Gastroesophageal sphincter (tissue), 4 donors: ENCODE data around the gene LILRB3. TPM values are rescaled to one million over a fixed set of nuclear protein-coding genes. Genes with fewer than 3 reads are reported as not detected.
"Not testable (repeated sequence)": the region's sequence is repeated elsewhere in the genome, so short reads cannot be mapped to it uniquely, and the experiment has no call there.

Experiments
- ATAC-seq: fragments of 150-250 bp; one replicate; pipeline ENCODE4 v1.9.1; 2016; ENCODE audit warnings: mild to moderate bottlenecking, moderate library complexity
- H3K27ac ChIP-seq, 4 donors: fragments of 200-600 bp; sonication (generic) in 3 of 4; 1 replicate in 3 of 4; 2 replicates in 1 of 4; pipeline ENCODE4 v1.5.1; 2016 to 2019
- H3K27me3 ChIP-seq: fragments of 200-600 bp; sonication (generic); one replicate; pipeline ENCODE4 v1.5.1; 2019
- H3K36me3 ChIP-seq, 2 donors: fragments of 200-600 bp; sonication (generic); one replicate each; pipeline ENCODE4 v1.5.1; 2019; ENCODE audit warnings: control low read depth in 1 of 2
- H3K4me1 ChIP-seq, 3 donors: fragments of 200-600 bp; sonication (generic); 1 replicate in 2 of 3; 2 replicates in 1 of 3; pipeline ENCODE4 v1.5.1; 2016 to 2019; ENCODE audit warnings: control low read depth in 2 of 3
- H3K4me3 ChIP-seq, 2 donors: fragments of 200-600 bp; sonication (generic); one replicate each; pipeline ENCODE4 v1.5.1; 2019; ENCODE audit warnings: mild to moderate bottlenecking in 1 of 2, moderate library complexity in 1 of 2
- H3K9me3 ChIP-seq, 3 donors: fragments of 200-600 bp; sonication (generic); one replicate each; pipeline ENCODE4 v1.5.1; 2017 to 2019; ENCODE audit warnings: control low read depth in 2 of 3
- CTCF ChIP-seq, 4 experiments: fragments of 200-600 bp in 2 of 4; fragments of 450-650 bp in 2 of 4; sonication (generic) in 1 of 4; IDR thresholded peaks; one replicate each; pipeline ENCODE4 v1.5.1; 2017 to 2019; ENCODE audit warnings: antibody characterized with exemption in 4 of 4, mild to moderate bottlenecking in 2 of 4, moderate library complexity in 2 of 4
- EP300 ChIP-seq: sonication (generic); formaldehyde crosslinking; IDR thresholded peaks from one replicate; pipeline ENCODE4 v1.6.1; 2017; ENCODE audit warnings: antibody characterized with exemption, mild to moderate bottlenecking
- POLR2A ChIP-seq, 2 donors: fragments of 450-650 bp; IDR thresholded peaks; one replicate each; pipeline ENCODE4 v1.6.1; 2017; ENCODE audit warnings: antibody characterized with exemption in 2 of 2, mild to moderate bottlenecking in 2 of 2, moderate library complexity in 1 of 2
- POLR2AphosphoS5 ChIP-seq: sonication (generic); formaldehyde crosslinking; IDR thresholded peaks from one replicate; pipeline ENCODE4 v1.6.1; 2017; ENCODE audit warnings: antibody characterized with exemption
- whole genome bisulfite sequencing, 2 donors: methylation state at CpG; one replicate each; pipeline ENCODE4 v1.1.5; 2018; ENCODE audit warnings: low coverage in 1 of 2; 5-methylcytosine and 5-hydroxymethylcytosine counted together
- total RNA-seq, 4 donors: library from RNA; depleted of rRNA; stranded (reverse); fragments of >200 nt; gene quantifications; one replicate each; pipeline ENCODE4 v1.1.0, GENCODE V29; 2016

LILRB3 gene
- total RNA-seq, 4 donors from 2014 or later: 6.8 to 29.9 (median 21.3) TPM

DNA sequence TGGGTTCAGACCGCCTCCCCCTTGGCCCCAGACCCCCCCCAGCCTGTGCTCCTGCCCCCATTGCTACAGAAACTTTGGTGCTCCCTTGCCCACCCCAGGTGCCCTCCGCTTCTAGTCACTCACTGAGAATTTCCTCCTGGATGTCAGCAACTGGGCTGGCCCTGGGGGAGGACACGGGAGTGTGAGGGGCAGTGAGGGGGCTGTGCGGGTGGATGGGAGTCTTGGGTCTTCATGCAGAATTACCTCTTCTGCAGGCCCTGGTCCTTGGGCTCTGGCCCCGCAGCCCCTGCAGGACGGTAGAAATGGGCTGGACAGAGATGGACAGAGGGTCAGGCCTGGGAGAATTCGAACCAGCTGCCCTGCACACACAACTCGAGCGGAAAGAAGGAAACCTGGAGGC, 29.4 kb upstream of the LILRB3 start:
- H3K27ac ChIP-seq: no peak overlapping the region
- H3K9me3 ChIP-seq: no peaks in the 10 kb centered on the region
- H3K4me1 ChIP-seq: no peaks in the 10 kb centered on the region
- WGBS, 2 donors: 93% methylated on average over 4 of the region's 9 CpGs; no CpG with 5 or more reads in 1 of the 2 donors
- no peak overlapping the region for H3K4me3 ChIP-seq
- no peaks in the 10 kb centered on the region for H3K36me3 ChIP-seq
- peaks cover 84% of the 10 kb centered on the region for H3K27me3 ChIP-seq
- ATAC-seq: no peak
- TF ChIP-seq CTCF (IDR thresholded peaks at IDR 0.05) (no peak), POLR2AphosphoS5 (no peak)

DNA sequence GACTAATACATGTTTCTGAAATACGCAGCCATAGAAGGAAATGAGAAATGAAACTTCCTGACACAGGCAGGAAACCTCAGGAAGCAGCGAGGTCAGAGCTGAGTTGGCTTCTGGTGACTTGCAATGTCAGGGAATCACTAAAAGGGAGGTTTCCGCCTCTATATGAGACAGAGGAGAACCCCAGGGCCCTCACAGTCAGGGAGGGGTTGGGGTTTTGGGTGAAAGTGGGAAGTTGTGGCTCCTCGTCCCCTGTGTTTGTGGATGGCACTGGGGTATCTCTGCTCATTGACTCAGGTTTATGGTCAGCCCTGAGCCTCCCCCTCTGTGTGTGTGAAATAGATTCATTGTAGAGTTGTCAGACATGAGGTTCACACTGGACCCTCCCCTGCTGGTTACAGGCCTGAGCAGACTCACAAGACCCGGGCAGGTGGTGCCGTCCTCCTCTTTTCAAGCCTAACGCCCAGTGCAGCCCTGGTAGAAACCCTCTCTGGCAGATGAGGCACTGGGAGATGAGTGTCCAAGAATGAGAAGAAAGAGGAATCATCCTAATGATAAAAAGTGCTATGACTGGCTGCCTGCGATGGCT, 25.3 kb upstream of the LILRB3 start:
- Histone ChIP-seq H3K4me3 (no peak overlapping the region), H3K27ac (peak overlapping the region in 1 of 4 donors; percentile 47), H3K36me3 (no peaks in the 10 kb centered on the region), H3K4me1 (no peaks in the 10 kb centered on the region), H3K27me3 (peaks cover 55% of the 10 kb centered on the region), H3K9me3 (no peaks in the 10 kb centered on the region)
- 48 to 55% methylated on average over 3 to 4 of the region's 8 CpGs for WGBS, 2 donors
- no peak for TF ChIP-seq EP300
- peak; percentile 12 for TF ChIP-seq POLR2AphosphoS5
- peak; percentile 71 for ATAC-seq

DNA sequence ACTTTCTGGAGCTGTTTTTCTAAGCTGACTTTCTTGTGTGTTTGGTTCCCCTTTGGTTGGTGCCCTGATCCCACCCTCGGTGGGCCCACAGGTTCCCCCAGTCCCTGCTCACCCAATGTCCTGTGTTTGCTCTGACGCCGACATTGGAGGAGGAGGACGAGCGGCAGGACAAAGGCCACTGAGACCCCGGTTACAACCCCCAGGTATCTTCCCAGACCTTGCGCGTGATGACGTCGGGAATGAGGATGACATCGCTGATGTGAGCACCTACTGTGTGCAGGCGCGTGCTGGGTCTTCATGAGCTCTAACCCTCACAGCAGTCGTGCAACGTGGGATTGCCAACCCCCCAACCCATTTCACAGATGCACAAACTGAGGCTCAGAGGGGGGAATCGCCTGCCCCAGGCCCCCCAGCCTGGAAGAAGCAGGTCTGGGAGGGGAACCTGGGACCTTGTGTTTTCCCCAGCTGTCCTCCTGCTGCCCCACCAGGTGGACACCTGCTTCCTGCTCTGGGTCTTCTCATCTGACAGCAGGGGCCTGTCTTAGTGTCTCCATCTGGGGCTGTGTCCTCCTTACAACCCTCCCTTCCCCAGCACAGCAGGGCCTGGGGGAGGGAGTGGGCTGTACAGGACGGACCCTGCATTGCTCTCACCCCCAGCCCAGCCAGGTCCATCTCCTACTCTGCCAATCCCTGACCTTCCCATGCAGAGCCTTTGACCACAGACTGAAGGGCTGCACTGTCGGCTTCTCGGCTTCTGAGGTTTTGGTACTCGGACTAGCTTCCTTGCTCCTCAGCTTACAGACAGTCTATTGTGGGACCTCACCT, 24.5 kb upstream of the LILRB3 start:
- H3K27me3 ChIP-seq: peaks cover 51% of the 10 kb centered on the region
- no peaks in the 10 kb centered on the region for H3K9me3 ChIP-seq
- ATAC-seq: no peak
- no peaks in the 10 kb centered on the region for H3K4me1 ChIP-seq
- H3K4me3 ChIP-seq: no peak overlapping the region
- TF ChIP-seq EP300 (no peak), POLR2AphosphoS5 (no peak), CTCF (IDR thresholded peaks at IDR 0.05) (no peak), POLR2A (IDR thresholded peaks at IDR 0.05) (no peak)
- 20 to 64% methylated on average over 2 to 8 of the region's 20 CpGs for WGBS, 2 donors
- peak overlapping the region in 2 of 4 donors; percentile 47 for H3K27ac ChIP-seq
- H3K36me3 ChIP-seq: no peaks in the 10 kb centered on the region

- Histone ChIP-seq H3K4me1 (no peaks in the 10 kb centered on the region), H3K9me3 (no peaks in the 10 kb centered on the region), H3K36me3 (no peaks in the 10 kb centered on the region), H3K27ac (no peak overlapping the region), H3K27me3 (peaks cover 49% of the 10 kb centered on the region), H3K4me3 (no peak overlapping the region)
- no peak for ATAC-seq
- TF ChIP-seq CTCF (IDR thresholded peaks at IDR 0.05) (no peak), EP300 (no peak), POLR2A (IDR thresholded peaks at IDR 0.05) (no peak), POLR2AphosphoS5 (no peak)
- 63 to 64% methylated on average over 1 to 2 of the region's 3 CpGs for WGBS, 2 donors
Observed at GRCh38 chr19:54245936-54246335, 23.1 kb upstream of the LILRB3 start.

GRCh38 chr19:54243809-54244208, 21.0 kb upstream of the LILRB3 start:
- H3K4me3 ChIP-seq: not testable (repeated sequence)
- WGBS, 2 donors: no CpG with 5 or more reads among the region's 8 CpGs

DNA sequence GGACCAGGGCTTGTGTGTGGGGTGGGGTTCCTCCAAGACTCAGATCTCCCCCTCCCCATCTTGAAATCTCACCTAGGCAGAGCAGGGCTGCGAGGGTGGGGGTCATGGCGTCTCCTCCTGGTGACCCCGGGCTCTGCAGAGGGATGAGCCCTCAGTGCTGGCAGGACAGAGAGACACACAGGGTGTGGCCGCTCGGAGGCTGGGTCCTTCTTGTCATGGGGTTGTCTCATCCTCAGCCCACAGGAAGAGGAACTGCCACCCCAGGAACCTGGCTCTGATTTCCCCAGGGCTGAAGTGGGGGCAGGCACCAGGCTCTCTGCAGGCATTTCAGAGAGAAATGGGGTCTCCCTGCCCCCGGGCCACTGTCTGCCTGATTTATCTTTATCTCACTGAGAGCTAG, 19.8 kb upstream of the LILRB3 start, which contains the start of gene LILRA6:
LILRA6 (minus strand) TSS at position 145 of the 400 bp plus-strand sequence.
- not testable (repeated sequence) for H3K36me3 ChIP-seq, H3K4me3 ChIP-seq, H3K27ac ChIP-seq, ATAC-seq, H3K9me3 ChIP-seq, H3K4me1 ChIP-seq
- no CpG with 5 or more reads among the region's 6 CpGs for WGBS, 2 donors
- H3K27me3 ChIP-seq: peaks cover 35% of the 10 kb centered on the region

More at GRCh38 chr19:54243809-54244208, 21.0 kb upstream of the LILRB3 start:
- H3K27ac ChIP-seq, H3K36me3 ChIP-seq, ATAC-seq, H3K4me1 ChIP-seq, H3K9me3 ChIP-seq: not testable (repeated sequence)
- peaks cover 46% of the 10 kb centered on the region for H3K27me3 ChIP-seq

DNA sequence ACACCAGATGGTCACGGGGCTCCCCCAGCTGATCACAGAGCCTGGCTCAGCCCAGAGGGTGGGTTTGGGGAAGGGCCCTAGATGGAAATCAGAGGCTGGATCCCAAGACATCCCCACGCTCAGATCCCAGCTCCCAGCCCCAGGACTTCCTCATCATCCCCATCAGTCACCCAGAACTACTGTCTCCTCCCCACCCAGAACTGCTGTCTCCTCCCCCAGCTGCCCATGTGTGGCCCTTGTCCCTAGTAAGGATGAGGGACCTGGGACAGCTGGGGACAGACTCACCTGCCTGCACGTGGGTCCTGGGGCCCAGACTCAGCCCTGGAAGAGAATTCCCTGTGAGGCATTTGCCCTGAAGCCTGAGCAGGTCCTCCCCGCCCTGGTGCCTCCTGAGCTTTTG, 19.4 kb upstream of the LILRB3 start:
- not testable (repeated sequence) for H3K27ac ChIP-seq, H3K36me3 ChIP-seq, H3K4me1 ChIP-seq, H3K9me3 ChIP-seq, H3K4me3 ChIP-seq, ATAC-seq
- no CpG with 5 or more reads among the region's 4 CpGs for WGBS, 2 donors
- H3K27me3 ChIP-seq: peaks cover 31% of the 10 kb centered on the region

GRCh38 chr19:54240372-54241336, 17.8 kb upstream of the LILRB3 start:
- H3K27ac ChIP-seq, H3K4me3 ChIP-seq, H3K9me3 ChIP-seq, H3K4me1 ChIP-seq, H3K36me3 ChIP-seq, ATAC-seq: not testable (repeated sequence)
- H3K27me3 ChIP-seq: peaks cover 24% of the 10 kb centered on the region
- WGBS, 2 donors: 43 to 55% methylated on average over 1 to 2 of the region's 22 CpGs
